Esophagus squamous epithelium (tissue), 5 donors: ENCODE data around the gene ANKRD66. TPM values are rescaled to one million over a fixed set of nuclear protein-coding genes. Genes with fewer than 3 reads are reported as not detected.

ENCODE experiments used
- DNase-seq: peaks from one replicate; lab custom pipeline; 2025; lab: John Stamatoyannopoulos, UW
- H3K27ac ChIP-seq, 4 donors: fragments of 200-600 bp; sonication (generic); one replicate each; pipeline ENCODE4 v1.5.1; 2016 to 2019; ENCODE audit warnings: mild to moderate bottlenecking in 1 of 4
- H3K27me3 ChIP-seq, 4 donors: fragments of 200-600 bp; sonication (generic); 1 replicate in 3 of 4; 2 replicates in 1 of 4; pipeline versions ENCODE4 v1.5.1 to v1.6.0; 2017 to 2021; ENCODE audit warnings: antibody characterized with exemption in 1 of 4
- H3K36me3 ChIP-seq, 3 donors: fragments of 200-600 bp; sonication (generic); one replicate each; pipeline ENCODE4 v1.5.1; 2016 to 2019
- H3K4me1 ChIP-seq, 3 donors: fragments of 200-600 bp; sonication (generic); one replicate each; pipeline ENCODE4 v1.5.1; 2017 to 2019
- H3K4me3 ChIP-seq, 4 donors: fragments of 200-600 bp; sonication (generic); 1 replicate in 3 of 4; 2 replicates in 1 of 4; pipeline ENCODE4 v1.5.1; 2016 to 2019; ENCODE audit warnings: mild to moderate bottlenecking in 2 of 4, moderate library complexity in 1 of 4
- H3K9me3 ChIP-seq, 3 donors: fragments of 200-600 bp; sonication (generic); one replicate each; pipeline ENCODE4 v1.5.1; 2016 to 2019
- POLR2A ChIP-seq, 4 donors: fragments of 450-650 bp; IDR thresholded peaks; one replicate each; pipeline ENCODE4 v1.6.1; 2017; ENCODE audit warnings: antibody characterized with exemption in 4 of 4, mild to moderate bottlenecking in 4 of 4, moderate library complexity in 3 of 4
- WGBS, 2 donors: methylation state at CpG; one replicate each; pipeline ENCODE4 v1.1.5; 2018; 5-methylcytosine and 5-hydroxymethylcytosine counted together
- intact Hi-C: fragments of 100-400 bp; cut with DNase I; formaldehyde crosslinking; loops from one replicate; pipeline ENCODE4 v1.15.0; 2022
- total RNA-seq, 4 donors: library from RNA; depleted of rRNA; stranded (reverse); fragments of >200 nt; gene quantifications; one replicate each; pipeline ENCODE4 v1.1.0, GENCODE V29; 2016
- TF ChIP-seq, protein P1 (sequence below), 6 experiments: fragments of 450-650 bp in 4 of 6; fragments of 200-600 bp in 2 of 6; sonication (generic) in 2 of 6; IDR thresholded peaks; one replicate each; pipeline ENCODE4 v1.5.1; 2016 to 2019; ENCODE audit warnings: antibody characterized with exemption in 6 of 6, mild to moderate bottlenecking in 4 of 6, moderate library complexity in 4 of 6
- donor health status: DM: yes; HTN: yes; CAD: no.

Gene ANKRD66
- total RNA-seq, 4 donors from 2014 or later, result not detected

DNA sequence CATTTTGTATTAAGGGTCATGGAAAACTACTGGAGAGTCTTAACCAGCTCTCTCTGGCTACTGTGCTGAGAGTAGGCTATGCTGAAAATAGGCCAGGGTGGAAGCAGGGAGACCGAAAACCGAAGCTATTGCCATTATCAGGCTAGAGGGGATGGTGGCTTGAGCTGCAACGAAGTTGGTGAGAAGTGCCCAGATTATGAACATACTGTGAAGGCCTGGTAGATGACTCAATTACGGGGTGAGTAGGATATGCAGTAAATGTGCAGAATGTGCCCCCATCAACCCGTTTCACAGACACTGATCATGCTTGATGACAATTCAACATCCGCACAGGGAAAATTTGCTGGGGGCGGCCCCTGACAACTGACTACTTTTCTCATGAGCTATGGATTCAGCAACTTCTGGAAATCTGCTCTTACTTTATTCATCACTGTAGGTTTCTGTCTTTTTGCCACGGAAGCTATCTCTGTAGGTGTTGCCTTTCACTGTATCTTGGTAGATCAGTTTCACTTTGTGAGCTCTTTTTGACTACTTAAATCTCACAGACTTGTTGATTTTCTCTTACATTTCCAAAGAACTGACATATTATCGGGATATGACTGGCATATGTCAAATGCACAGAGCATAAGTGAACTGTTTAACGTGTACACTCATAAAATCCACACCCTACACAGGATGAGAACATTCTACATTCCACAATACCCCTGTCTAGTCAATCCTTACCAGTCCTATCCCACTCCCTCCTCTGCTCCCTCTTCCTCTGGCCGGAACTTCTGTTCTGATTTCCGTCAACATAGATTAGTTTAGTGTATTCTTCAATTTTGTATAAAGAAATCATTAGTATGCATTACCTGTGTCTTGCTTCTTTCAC is 31.0 kb downstream of the ANKRD66 start:
- TF ChIP-seq, protein P1, sequence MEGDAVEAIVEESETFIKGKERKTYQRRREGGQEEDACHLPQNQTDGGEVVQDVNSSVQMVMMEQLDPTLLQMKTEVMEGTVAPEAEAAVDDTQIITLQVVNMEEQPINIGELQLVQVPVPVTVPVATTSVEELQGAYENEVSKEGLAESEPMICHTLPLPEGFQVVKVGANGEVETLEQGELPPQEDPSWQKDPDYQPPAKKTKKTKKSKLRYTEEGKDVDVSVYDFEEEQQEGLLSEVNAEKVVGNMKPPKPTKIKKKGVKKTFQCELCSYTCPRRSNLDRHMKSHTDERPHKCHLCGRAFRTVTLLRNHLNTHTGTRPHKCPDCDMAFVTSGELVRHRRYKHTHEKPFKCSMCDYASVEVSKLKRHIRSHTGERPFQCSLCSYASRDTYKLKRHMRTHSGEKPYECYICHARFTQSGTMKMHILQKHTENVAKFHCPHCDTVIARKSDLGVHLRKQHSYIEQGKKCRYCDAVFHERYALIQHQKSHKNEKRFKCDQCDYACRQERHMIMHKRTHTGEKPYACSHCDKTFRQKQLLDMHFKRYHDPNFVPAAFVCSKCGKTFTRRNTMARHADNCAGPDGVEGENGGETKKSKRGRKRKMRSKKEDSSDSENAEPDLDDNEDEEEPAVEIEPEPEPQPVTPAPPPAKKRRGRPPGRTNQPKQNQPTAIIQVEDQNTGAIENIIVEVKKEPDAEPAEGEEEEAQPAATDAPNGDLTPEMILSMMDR (IDR thresholded peaks at IDR 0.05), result no peak
- TF ChIP-seq POLR2A (IDR thresholded peaks at IDR 0.05), result no peak
- intact Hi-C loops, result no loop called here
- no peak for DNase-seq
- Histone ChIP-seq H3K36me3 (no peaks in the 10 kb centered on the region), H3K4me1 (no peaks in the 10 kb centered on the region), H3K9me3 (no peaks in the 10 kb centered on the region), H3K4me3 (no peak overlapping the region), H3K27me3 (no peaks in the 10 kb centered on the region), H3K27ac (no peak overlapping the region)
- 79 to 91% methylated on average over 12 of the region's 12 CpGs for WGBS, 2 donors

DNA sequence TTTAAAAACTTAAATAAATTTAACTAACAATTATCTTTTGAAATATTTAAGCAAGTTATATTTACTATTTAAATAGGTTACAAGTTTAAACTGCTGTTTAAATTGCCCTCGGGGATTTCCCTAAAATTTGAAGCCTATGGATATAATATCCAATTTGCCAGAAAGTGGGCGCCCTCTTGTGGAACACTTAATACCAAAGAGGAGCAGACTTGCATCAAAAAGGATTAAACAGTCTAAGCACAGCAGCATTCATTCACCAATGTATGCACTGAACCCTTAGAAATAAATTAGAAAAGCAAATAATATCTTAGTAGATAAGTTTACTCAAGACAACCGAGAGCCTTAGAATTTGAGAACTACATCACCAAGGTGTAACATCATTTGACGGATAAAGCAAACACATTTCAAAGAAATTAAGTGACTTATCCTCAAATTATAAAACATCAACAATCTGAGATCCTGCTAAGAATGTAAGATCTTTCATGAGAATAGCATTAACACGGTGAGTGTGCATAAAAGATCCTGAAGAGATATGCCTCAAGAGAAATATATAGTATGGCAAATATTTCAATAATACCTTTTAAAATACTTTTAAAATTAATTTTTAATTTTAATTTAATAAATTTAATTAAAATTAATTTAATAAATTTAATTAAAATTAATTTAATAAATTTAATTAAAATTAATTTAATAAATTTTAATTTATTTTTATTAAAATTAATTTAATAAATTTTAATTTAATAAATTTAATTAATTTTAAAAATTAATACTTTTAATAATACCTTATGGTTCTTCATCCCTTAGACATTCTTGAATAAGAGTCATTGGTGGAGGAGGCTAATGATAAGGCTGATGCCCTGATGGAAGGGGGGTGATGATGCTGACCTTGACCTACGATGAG is 35.0 kb downstream of the ANKRD66 start:
- Histone ChIP-seq H3K36me3 (no peaks in the 10 kb centered on the region), H3K27me3 (no peaks in the 10 kb centered on the region), H3K4me1 (no peaks in the 10 kb centered on the region), H3K9me3 (no peaks in the 10 kb centered on the region), H3K4me3 (no peak overlapping the region), H3K27ac (no peak overlapping the region)
- no peak for TF ChIP-seq POLR2A (IDR thresholded peaks at IDR 0.05)
- TF ChIP-seq, protein P1 (IDR thresholded peaks at IDR 0.05), result peak; percentile 25 to 69 (median 52)
- WGBS, 2 donors, result 29 to 33% methylated on average over 6 of the region's 6 CpGs
- intact Hi-C loops, result no loop called here
- no peak for DNase-seq

DNA sequence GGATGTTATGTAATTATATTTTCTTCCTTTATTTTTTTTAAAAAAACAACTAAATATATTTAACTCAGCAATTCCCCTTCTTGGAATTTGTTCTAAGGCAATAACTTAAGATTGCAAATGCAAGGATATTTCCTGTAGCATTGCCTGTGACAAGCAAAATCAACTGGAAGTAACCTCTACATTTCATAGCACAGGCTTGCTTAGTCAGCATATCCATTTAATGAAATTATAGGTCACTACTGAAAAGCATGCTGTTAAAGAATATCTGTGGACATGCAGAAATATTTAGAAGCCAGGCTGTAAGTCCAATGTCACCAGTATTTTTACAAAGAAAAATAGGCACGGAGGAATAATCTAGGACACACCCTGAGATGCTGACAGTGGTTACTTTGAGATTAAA is 37.8 kb downstream of the ANKRD66 start:
- no peak overlapping the region for H3K27ac ChIP-seq
- WGBS, 2 donors, result 70 to 77% methylated on average over 1 of the region's 1 CpG
- no peak overlapping the region for H3K4me3 ChIP-seq
- no peaks in the 10 kb centered on the region for H3K27me3 ChIP-seq
- intact Hi-C loops, result no loop called here
- no peaks in the 10 kb centered on the region for H3K9me3 ChIP-seq
- no peaks in the 10 kb centered on the region for H3K36me3 ChIP-seq
- TF ChIP-seq, protein P1 (IDR thresholded peaks at IDR 0.05), result no peak
- TF ChIP-seq POLR2A (IDR thresholded peaks at IDR 0.05), result no peak
- no peak for DNase-seq
- no peaks in the 10 kb centered on the region for H3K4me1 ChIP-seq

DNA sequence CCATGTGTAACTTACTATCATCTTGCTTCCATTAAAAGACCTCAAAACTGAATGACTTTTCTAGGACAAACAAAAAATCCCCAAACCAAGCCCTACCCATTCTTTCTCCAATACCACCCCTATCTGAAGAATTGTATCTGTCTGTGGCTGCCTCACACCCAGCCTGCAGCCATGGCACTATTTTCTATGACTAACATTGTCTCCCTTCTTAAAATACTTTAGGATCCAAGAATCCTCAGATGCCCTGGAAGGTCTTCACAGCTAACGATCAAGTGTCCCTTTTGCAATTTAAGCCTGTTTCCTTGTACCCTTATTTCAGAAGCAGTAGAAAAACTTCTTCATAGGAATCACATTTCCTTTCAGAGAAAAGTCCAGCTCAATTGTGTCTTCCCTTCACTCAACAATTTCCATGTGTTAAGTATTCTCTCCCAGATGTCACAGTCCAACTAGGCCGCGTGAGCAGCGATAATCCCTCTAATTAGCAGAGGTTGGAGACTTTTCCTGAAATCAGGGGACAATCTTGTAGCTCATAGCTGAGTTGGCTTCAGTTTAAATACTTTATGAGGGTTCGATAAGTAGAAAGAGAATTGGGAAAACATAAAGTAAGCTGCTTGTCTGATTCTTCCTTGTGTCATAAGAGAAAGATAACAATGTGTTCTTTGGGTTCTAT is 41.3 kb downstream of the ANKRD66 start:
- no peaks in the 10 kb centered on the region for H3K4me1 ChIP-seq
- intact Hi-C loops, result no loop called here
- no peak for TF ChIP-seq POLR2A (IDR thresholded peaks at IDR 0.05)
- TF ChIP-seq, protein P1 (IDR thresholded peaks at IDR 0.05), result no peak

More for the DNA sequence above, 41.3 kb downstream of the ANKRD66 start:
- Histone ChIP-seq H3K27ac (no peak overlapping the region), H3K27me3 (no peaks in the 10 kb centered on the region), H3K9me3 (no peaks in the 10 kb centered on the region), H3K4me3 (no peak overlapping the region), H3K36me3 (no peaks in the 10 kb centered on the region)
- WGBS, 2 donors, result 81 to 83% methylated on average over 5 of the region's 5 CpGs
- no peak for DNase-seq
